H1 (cell line): ENCODE data around the gene PPP1CA. TPM values are rescaled to one million over a fixed set of nuclear protein-coding genes. Genes with fewer than 3 reads are reported as not detected.

Experiments used
- CTCF ChIA-PET: fragments of 300-600 bp; sonication (Branson Sonifier 250); formaldehyde crosslinking; loops from one replicate; lab custom pipeline; 2021; ENCODE audit not compliant: partially characterized antibody; lab: Charles Lee
- POLR2A ChIA-PET: fragments of 300-600 bp; sonication (Branson Sonifier 250); formaldehyde crosslinking; loops from one replicate; lab custom pipeline; 2021; ENCODE audit warnings: inconsistent platforms; ENCODE audit not compliant: partially characterized antibody; lab: Charles Lee
- DNase-seq, 2 experiments: peaks; one replicate each; pipeline versions ENCODE4 v3.0.0 to v3.0.0-alpha.2; 2010 to 2022; ENCODE audit warnings: low spot score in 2 of 2, low read depth in 1 of 2, mixed read lengths in 1 of 2
- FAIRE-seq: peaks from 2 replicates; lab custom pipeline; 2011; peaks lifted over from hg19 to GRCh38; lab: Jason Lieb, UNC
- H2AFZ ChIP-seq: 2 replicates; pipeline ENCODE4 v1.8.1; 2012; ENCODE audit warnings: low read length, inconsistent platforms
- H2AK5ac ChIP-seq: 2 replicates; pipeline ENCODE4 v1.6.1; 2013; ENCODE audit warnings: low read depth, low read length
- H2BK120ac ChIP-seq: replicated peaks from 2 replicates; pipeline ENCODE3; 2013; ENCODE audit warnings: low read depth, low read length, inconsistent platforms
- H2BK12ac ChIP-seq: 2 replicates; pipeline ENCODE4 v1.6.1; 2013; ENCODE audit warnings: low read depth, low read length
- H2BK15ac ChIP-seq: 2 replicates; pipeline ENCODE4 v1.6.1; 2013; ENCODE audit warnings: low read length
- H2BK20ac ChIP-seq: 2 replicates; pipeline ENCODE4 v1.6.1; 2013; ENCODE audit warnings: low read length
- H2BK5ac ChIP-seq: 2 replicates; pipeline ENCODE4 v1.6.1; 2013; ENCODE audit warnings: low read depth, low read length
- H3K14ac ChIP-seq: 2 replicates; pipeline ENCODE4 v1.6.1; 2013; ENCODE audit warnings: inconsistent platforms; ENCODE audit not compliant: insufficient read length
- H3K18ac ChIP-seq: 2 replicates; pipeline ENCODE4 v1.6.1; 2013; ENCODE audit warnings: low read length; ENCODE audit errors: extremely low read depth
- H3K23ac ChIP-seq: 2 replicates; pipeline ENCODE4 v1.6.1; 2013; ENCODE audit warnings: inconsistent platforms; ENCODE audit not compliant: insufficient read length
- H3K23me2 ChIP-seq: 2 replicates; pipeline ENCODE4 v1.6.1; 2013; ENCODE audit warnings: low read depth, low read length
- H3K27ac ChIP-seq: 2 replicates; pipeline ENCODE4 v1.6.1; 2011; ENCODE audit warnings: low read depth, low read length, inconsistent platforms
- H3K27me3 ChIP-seq, 4 experiments: replicated peaks in 1 of 4; 1 replicate in 1 of 4; 2 replicates in 3 of 4; pipeline versions ENCODE4 v1.6.1 to v1.8.1; 2011 to 2013; ENCODE audit warnings: low read length in 3 of 4, mild to moderate bottlenecking in 3 of 4, inconsistent platforms in 2 of 4, mixed read lengths in 2 of 4, moderate library complexity in 1 of 4; ENCODE audit not compliant: control insufficient read depth in 3 of 4, insufficient read depth in 3 of 4; ENCODE audit errors: extremely low read depth in 1 of 4
- H3K36me3 ChIP-seq, 4 experiments: 2 replicates each; pipeline versions ENCODE4 v1.6.1 to v1.8.1; 2011 to 2013; ENCODE audit warnings: mild to moderate bottlenecking in 4 of 4, low read length in 3 of 4, moderate library complexity in 2 of 4, control low read depth in 1 of 4, inconsistent platforms in 1 of 4; ENCODE audit not compliant: insufficient read depth in 4 of 4, control insufficient read depth in 2 of 4
- H3K4ac ChIP-seq: replicated peaks from 2 replicates; pipeline ENCODE3; 2013; ENCODE audit warnings: low read length, low read depth, mixed read lengths, inconsistent platforms; ENCODE audit not compliant: insufficient read length
- H3K4me1 ChIP-seq, 4 experiments: replicated peaks in 1 of 4; 1 replicate in 1 of 4; 2 replicates in 3 of 4; pipeline versions ENCODE4 v1.6.1 to v1.8.1; 2011 to 2013; ENCODE audit warnings: low read length in 3 of 4, inconsistent platforms in 2 of 4, mixed read lengths in 1 of 4; ENCODE audit not compliant: insufficient read depth in 4 of 4, control insufficient read depth in 3 of 4
- H3K4me2 ChIP-seq, 2 experiments: 2 replicates each; pipeline versions ENCODE4 v1.6.1 to v1.8.1; 2011 to 2013; ENCODE audit warnings: low read depth in 2 of 2, low read length in 2 of 2, control low read depth in 1 of 2, inconsistent platforms in 1 of 2, mild to moderate bottlenecking in 1 of 2; ENCODE audit not compliant: insufficient read depth in 1 of 2
- H3K4me3 ChIP-seq, 4 experiments: fragments of 200-600, 300-600 bp in 1 of 4; sonication (generic), shearing (Covaris generic), sonication (Bioruptor Twin) in 1 of 4; 2 replicates each; pipeline versions ENCODE4 v1.5.1 to v1.8.1; 2011 to 2016; ENCODE audit warnings: low read length in 4 of 4, low read depth in 3 of 4, control low read depth in 2 of 4, inconsistent platforms in 2 of 4, mild to moderate bottlenecking in 2 of 4, mixed read lengths in 1 of 4, moderate library complexity in 1 of 4; ENCODE audit not compliant: insufficient read depth in 2 of 4; ENCODE audit errors: extremely low read depth in 1 of 4
- H3K56ac ChIP-seq: replicated peaks from 2 replicates; pipeline ENCODE3; 2013; ENCODE audit warnings: low read depth, mild to moderate bottlenecking, mixed read lengths, low read length, inconsistent platforms; ENCODE audit not compliant: insufficient read length
- H3K79me1 ChIP-seq: 2 replicates; pipeline ENCODE4 v1.6.1; 2013; ENCODE audit warnings: low read depth, low read length, control low read depth
- H3K79me2 ChIP-seq, 2 experiments: 2 replicates each; pipeline versions ENCODE4 v1.6.1 to v1.8.1; 2012 to 2013; ENCODE audit warnings: low read length in 2 of 2, mild to moderate bottlenecking in 2 of 2, inconsistent platforms in 1 of 2; ENCODE audit not compliant: insufficient read depth in 2 of 2, control insufficient read depth in 1 of 2
- H3K9ac ChIP-seq, 4 experiments: replicated peaks in 1 of 4; 1 replicate in 1 of 4; 2 replicates in 3 of 4; pipeline versions ENCODE4 v1.6.1 to v1.8.1; 2011 to 2013; ENCODE audit warnings: low read depth in 3 of 4, low read length in 3 of 4, control low read depth in 2 of 4, mild to moderate bottlenecking in 2 of 4, moderate library complexity in 2 of 4, inconsistent platforms in 1 of 4; ENCODE audit errors: extremely low read depth in 1 of 4
- H3K9me3 ChIP-seq, 2 experiments: 2 replicates each; pipeline versions ENCODE4 v1.6.1 to v1.8.1; 2012 to 2013; ENCODE audit warnings: mild to moderate bottlenecking in 2 of 2, moderate library complexity in 2 of 2, control low read depth in 1 of 2, inconsistent platforms in 1 of 2, low read depth in 1 of 2, low read length in 1 of 2, mixed read lengths in 1 of 2; ENCODE audit not compliant: insufficient read depth in 2 of 2
- H4K20me1 ChIP-seq, 2 experiments: replicated peaks in 1 of 2; 2 replicates each; pipeline versions ENCODE3 to v1.8.1; 2011 to 2013; ENCODE audit warnings: inconsistent platforms in 2 of 2, low read length in 2 of 2, mild to moderate bottlenecking in 1 of 2; ENCODE audit not compliant: insufficient read depth in 2 of 2, control insufficient read depth in 1 of 2
- H4K5ac ChIP-seq: 2 replicates; pipeline ENCODE4 v1.6.1; 2013; ENCODE audit warnings: low read length, low read depth, mixed read lengths, inconsistent platforms; ENCODE audit not compliant: insufficient read length
- H4K8ac ChIP-seq: 2 replicates; pipeline ENCODE4 v1.8.0; 2013; ENCODE audit warnings: mild to moderate bottlenecking, moderate library complexity, low read length, inconsistent platforms; ENCODE audit not compliant: insufficient read depth; ENCODE audit errors: extremely low read depth
- H4K91ac ChIP-seq: replicated peaks from 2 replicates; pipeline ENCODE3; 2013; ENCODE audit warnings: low read length, mixed read lengths, inconsistent platforms; ENCODE audit not compliant: insufficient read length
- ASH2L ChIP-seq: fragments of 200-600, 300-600 bp; sonication (generic); IDR thresholded peaks from one replicate; pipeline ENCODE4 v1.7.1; 2017; ENCODE audit warnings: low read length
- BRCA1 ChIP-seq: IDR thresholded peaks from 2 replicates; pipeline ENCODE4 v1.6.1; 2012; ENCODE audit warnings: low read depth, low read length, improper control_type of control experiment
- CBX5 ChIP-seq: fragments of 300-800, 300-1000 bp; sonication (generic); IDR thresholded peaks from 2 replicates; pipeline ENCODE4 v1.7.1; 2016; ENCODE audit warnings: antibody characterized with exemption, low read length, low read depth
- GABPA ChIP-seq: IDR thresholded peaks from 2 replicates; pipeline ENCODE4 v1.6.1; 2011; ENCODE audit warnings: mild to moderate bottlenecking, low read length, moderate library complexity, borderline replicate concordance; ENCODE audit not compliant: insufficient read depth
- KDM5A ChIP-seq: fragments of 200-600 bp; IDR thresholded peaks from 2 replicates; pipeline ENCODE4 v1.7.1; 2012; ENCODE audit warnings: mild to moderate bottlenecking, low read length, inconsistent platforms, mixed read lengths
- MAFK ChIP-seq: IDR thresholded peaks from 2 replicates; pipeline ENCODE4 v1.6.1; 2012; ENCODE audit warnings: low read depth, mild to moderate bottlenecking, improper control_type of control experiment, low read length
- POLR2AphosphoS5 ChIP-seq: IDR thresholded peaks from 2 replicates; pipeline ENCODE4 v1.6.1; 2011; ENCODE audit warnings: low read depth, low read length
- RAD21 ChIP-seq, 2 experiments: IDR thresholded peaks in 1 of 2; conservative IDR thresholded peaks in 1 of 2; 2 replicates each; pipeline ENCODE4 v1.6.1; 2011; ENCODE audit warnings: low read depth in 2 of 2, low read length in 2 of 2, improper control_type of control experiment in 1 of 2, inconsistent platforms in 1 of 2, mild to moderate bottlenecking in 1 of 2, moderate library complexity in 1 of 2
- SIX5 ChIP-seq: IDR thresholded peaks from 2 replicates; pipeline ENCODE4 v1.6.1; 2011; ENCODE audit warnings: mild to moderate bottlenecking, low read depth, low read length
- USF2 ChIP-seq: IDR thresholded peaks from 2 replicates; pipeline ENCODE4 v1.6.1; 2011; ENCODE audit warnings: low read length, improper control_type of control experiment
- WGBS, 2 experiments: shearing (Covaris generic) in 1 of 2; methylation state at CpG; one replicate each; pipeline versions ENCODE4 v1.1.6 to v1.1.7; 2013 to 2015; ENCODE audit warnings: low lambda C conversion rate in 2 of 2, mixed read lengths in 2 of 2, inconsistent platforms in 1 of 2, low coverage in 1 of 2, missing lambda C conversion rate in 1 of 2; ENCODE audit not compliant: insufficient replicate concordance in 2 of 2, insufficient coverage in 1 of 2, insufficient read length in 1 of 2; ENCODE audit errors: extremely low coverage in 1 of 2, missing lambda C conversion rate in 1 of 2; 5-methylcytosine and 5-hydroxymethylcytosine counted together
- polyA plus RNA-seq, 7 experiments: library from polyadenylated mRNA; depleted of rRNA in 3 of 7; stranded (reverse) in 5 of 7; unstranded in 2 of 7; fragments of >200 nt in 5 of 7; fragments of 200-250 nt in 2 of 7; gene quantifications; 1 replicate in 5 of 7; 2 replicates in 1 of 7; 4 replicates in 1 of 7; pipeline versions ENCODE4 v1.2.1 to v1.2.3, GENCODE V29; 2011 to 2013; ENCODE audit warnings: missing spikeins in 2 of 7, mixed read lengths in 2 of 7
- total RNA-seq: library from RNA; stranded (reverse); fragmentation: NEBNext Ultra II Directional; extraction: Animal tissue kit (Norgen Biotek cat#: 25700); gene quantifications from 2 replicates; pipeline ENCODE4 v1.2.1, GENCODE V29; 2021

PPP1CA gene
- total and polyA plus RNA-seq, 2 of the 8 experiments (the other 6 are each of a cell fraction or from before 2014, with no cell fraction given) = 198 to 359 TPM

- ChIA-PET CTCF (interaction anchor here (1.0 to 2.1 kb wide), 6 partner anchors 9 to 49 kb away, joined by 3 to 8 read pairs (median 4); partner anchors contain the start of gene PPP1CA), POLR2A (interaction anchor here (1.2 to 2.2 kb wide), 8 partner anchors 8 to 23 kb away, joined by 3 to 15 read pairs (median 7); partner anchors contain the start of genes CORO1B, PTPRCAP and RPS6KB2)
- no peak overlapping the region for H2BK120ac ChIP-seq
- H3K9ac ChIP-seq = no peak overlapping the region
- no peak overlapping the region for H3K4me2 ChIP-seq
- no peak overlapping the region for H3K4ac ChIP-seq
- no peak overlapping the region for H2BK5ac ChIP-seq
- no peak overlapping the region for H3K27ac ChIP-seq
- FAIRE-seq = no peak
- no peaks in the 10 kb centered on the region for H3K36me3 ChIP-seq
- H2BK20ac ChIP-seq = no peak overlapping the region
- H4K8ac ChIP-seq = peak overlapping the region; percentile 36; the same call in 1 of the 2 replicates
- no peak for DNase-seq
- H3K4me1 ChIP-seq = no peaks in the 10 kb centered on the region
- no peaks in the 10 kb centered on the region for H3K9me3 ChIP-seq
- WGBS, 2 experiments = 92% methylated on average over 22 of the region's 25 CpGs; no CpG with 5 or more reads in 1 of the 2 experiments
- no peaks in the 10 kb centered on the region for H3K79me1 ChIP-seq
- H3K18ac ChIP-seq = peak overlapping the region; percentile 19; the same call in 1 of the 2 replicates
- no peak overlapping the region for H2AK5ac ChIP-seq
- no peak overlapping the region for H3K14ac ChIP-seq
- H4K20me1 ChIP-seq = no peaks in the 10 kb centered on the region
- H3K23me2 ChIP-seq = no peaks in the 10 kb centered on the region
- H3K23ac ChIP-seq = no peak overlapping the region
- 0 out of 2 replicates have a peak overlapping the region, but pooled peaks have one; percentile 46 for H2BK15ac ChIP-seq
- H4K91ac ChIP-seq = no peak overlapping the region
- no peak overlapping the region for H2AFZ ChIP-seq
- H3K56ac ChIP-seq = no peak overlapping the region
- H4K5ac ChIP-seq = no peak overlapping the region
- no peaks in the 10 kb centered on the region for H3K27me3 ChIP-seq
- no peaks in the 10 kb centered on the region for H3K79me2 ChIP-seq
- H2BK12ac ChIP-seq = no peak overlapping the region
- H3K4me3 ChIP-seq = no peak overlapping the region
- TF ChIP-seq ASH2L = no peak
- TF ChIP-seq MAFK = no peak
- TF ChIP-seq POLR2AphosphoS5 = no peak
- TF ChIP-seq RAD21 (IDR thresholded peaks at IDR 0.05 in 1 of 2, conservative IDR thresholded peaks at IDR 0.05 in 1 of 2; ENCODE audit: low read depth in 2 of 2, low read length in 2 of 2) = no peak
- TF ChIP-seq CBX5 = no peak
- no peak for TF ChIP-seq GABPA
- no peak for TF ChIP-seq KDM5A
- no peak for TF ChIP-seq USF2
- TF ChIP-seq SIX5 = no peak
- TF ChIP-seq BRCA1 = no peak
Measured at GRCh38 chr11:67450796-67451657, 49.4 kb upstream of the PPP1CA start.
